ENCODE results near the gene JUN. TPM values are rescaled to one million over a fixed set of nuclear protein-coding genes. Genes with fewer than 3 reads are reported as not detected.

The JUN gene
- total RNA-seq, 1 experiment from 2014 or later = 14.2 TPM

DNA sequence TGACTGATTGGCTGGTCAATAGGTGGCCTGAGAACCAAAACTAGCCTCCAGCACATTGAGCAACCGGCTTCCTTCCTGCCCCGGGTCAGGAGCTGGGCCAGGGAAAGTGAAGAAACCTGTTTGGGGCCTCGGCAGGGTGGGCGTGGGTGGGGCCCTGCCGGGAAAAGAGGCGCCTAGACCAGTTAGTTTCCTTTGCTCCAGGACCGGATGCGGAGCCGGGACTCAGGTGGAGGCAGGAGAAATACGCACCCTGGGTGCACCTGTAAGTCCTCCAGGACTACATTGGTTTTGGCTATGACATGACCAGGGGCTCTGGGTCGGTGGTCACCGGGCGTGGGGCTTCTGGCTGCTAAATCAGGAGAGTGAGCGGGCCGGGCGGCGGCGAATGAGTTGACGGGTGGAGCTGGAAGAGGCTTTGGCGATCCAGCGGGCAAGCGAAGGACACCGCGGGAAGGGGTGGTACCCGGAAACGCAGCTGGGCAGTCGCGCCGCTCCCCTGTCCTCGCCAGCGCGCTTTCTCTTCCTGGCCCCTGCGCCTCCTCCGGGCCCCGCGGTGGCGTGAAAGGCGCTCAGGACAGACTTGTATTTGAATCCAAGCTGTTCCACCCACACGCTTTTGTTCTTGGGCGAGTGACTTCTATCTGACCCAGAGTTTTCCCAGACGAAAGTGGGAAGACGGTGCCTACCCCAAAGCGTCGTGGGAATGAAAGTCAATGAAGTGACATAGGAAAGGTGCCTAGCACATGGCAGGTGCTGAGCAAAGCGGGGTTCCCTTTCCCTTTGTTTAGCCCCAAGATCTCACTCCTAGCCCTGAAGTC, 30.6 kb upstream of the JUN start:
- Histone ChIP-seq H3K27ac (ENCODE audit: insufficient read length, low read depth, low read length) (no peak overlapping the region), H3K4me1 (ENCODE audit: insufficient read depth, low read length) (no peaks in the 10 kb centered on the region)

More for the DNA sequence above, 30.6 kb upstream of the JUN start:
- Histone ChIP-seq H3K23me2 (ENCODE audit: insufficient read length, low read depth, low read length, poor library complexity, severe bottlenecking) (peaks cover 16% of the 10 kb centered on the region), H4K20me1 (ENCODE audit: control insufficient read depth, insufficient read depth, insufficient read length) (no peaks in the 10 kb centered on the region), H2BK5ac (ENCODE audit: insufficient read length, low read length) (no peak overlapping the region), H2AFZ (ENCODE audit: low read length) (no peak overlapping the region), H2AK5ac (ENCODE audit: insufficient read length, low read length) (no peak overlapping the region), H3K79me1 (ENCODE audit: insufficient read depth, low read depth, low read length, poor library complexity, severe bottlenecking) (no peaks in the 10 kb centered on the region), H4K5ac (ENCODE audit: insufficient read length, low read depth, low read length) (no peak overlapping the region), H3K4me2 (ENCODE audit: insufficient read depth, insufficient read length, low read length) (peak overlapping the region; percentile 73), H4K91ac (ENCODE audit: insufficient read length, low read depth, low read length) (no peak overlapping the region), H3K18ac (ENCODE audit: insufficient read length, low read depth, low read length) (peak overlapping the region; percentile 48), H2BK15ac (ENCODE audit: low read depth, low read length) (no peak overlapping the region), H2BK12ac (ENCODE audit: insufficient read length, low read depth, low read length) (no peak overlapping the region), H3K9me3 (ENCODE audit: control insufficient read depth, low read depth, low read length) (no peaks in the 10 kb centered on the region), H2BK120ac (ENCODE audit: low read depth, low read length, poor library complexity, severe bottlenecking) (no peak overlapping the region), H3T11ph (ENCODE audit: low read length) (no peak overlapping the region), H3K23ac (ENCODE audit: insufficient read length, low read depth, low read length) (no peak overlapping the region), H4K8ac (replicated peaks; ENCODE audit: insufficient read length, low read depth, low read length) (no peak overlapping the region), H3K9ac (ENCODE audit: extremely low read depth, insufficient read length, low read length) (no peak overlapping the region), H3K79me2 (ENCODE audit: insufficient read depth, low read length) (no peaks in the 10 kb centered on the region), H3K4ac (ENCODE audit: low read depth, low read length) (no peak overlapping the region), H2BK20ac (ENCODE audit: low read depth, low read length, poor library complexity, severe bottlenecking) (no peak overlapping the region), H3K14ac (ENCODE audit: insufficient read depth, low read length) (peak overlapping the region; percentile 33; the same call in 1 of the 2 replicates), H3K56ac (ENCODE audit: insufficient read length, low read depth, low read length) (no peak overlapping the region), H3K27me3 (ENCODE audit: insufficient read depth, low read length) (no peaks in the 10 kb centered on the region; the same call in 1 of the 2 replicates)
- Mint-ChIP-seq H3K9me3 (no peaks in the 10 kb centered on the region; a peak in 1 of 5 replicates), H3K4me1 (peaks cover 25 to 33% of the 10 kb centered on the region in 2 experiments), H3K27ac (peak overlapping the region in 1 of 3 experiments; percentile 94; a peak in 2 of 7 replicates), H3K4me3 (peak overlapping the region; percentile 64 to 68), H3K27me3 (ENCODE audit: low read depth) (peaks cover 24% of the 10 kb centered on the region), H3K36me3 (ENCODE audit: insufficient read depth in 1 of 3, low read depth in 3 of 3) (no peaks in the 10 kb centered on the region; a peak in 1 of 7 replicates)
- peak; percentile 74 for DNase-seq
- TF ChIP-seq, protein P1, sequence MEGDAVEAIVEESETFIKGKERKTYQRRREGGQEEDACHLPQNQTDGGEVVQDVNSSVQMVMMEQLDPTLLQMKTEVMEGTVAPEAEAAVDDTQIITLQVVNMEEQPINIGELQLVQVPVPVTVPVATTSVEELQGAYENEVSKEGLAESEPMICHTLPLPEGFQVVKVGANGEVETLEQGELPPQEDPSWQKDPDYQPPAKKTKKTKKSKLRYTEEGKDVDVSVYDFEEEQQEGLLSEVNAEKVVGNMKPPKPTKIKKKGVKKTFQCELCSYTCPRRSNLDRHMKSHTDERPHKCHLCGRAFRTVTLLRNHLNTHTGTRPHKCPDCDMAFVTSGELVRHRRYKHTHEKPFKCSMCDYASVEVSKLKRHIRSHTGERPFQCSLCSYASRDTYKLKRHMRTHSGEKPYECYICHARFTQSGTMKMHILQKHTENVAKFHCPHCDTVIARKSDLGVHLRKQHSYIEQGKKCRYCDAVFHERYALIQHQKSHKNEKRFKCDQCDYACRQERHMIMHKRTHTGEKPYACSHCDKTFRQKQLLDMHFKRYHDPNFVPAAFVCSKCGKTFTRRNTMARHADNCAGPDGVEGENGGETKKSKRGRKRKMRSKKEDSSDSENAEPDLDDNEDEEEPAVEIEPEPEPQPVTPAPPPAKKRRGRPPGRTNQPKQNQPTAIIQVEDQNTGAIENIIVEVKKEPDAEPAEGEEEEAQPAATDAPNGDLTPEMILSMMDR (conservative IDR thresholded peaks at IDR 0.05) = no peak
- no CpG with 5 or more reads among the region's 45 CpGs for WGBS (ENCODE audit: extremely low coverage, insufficient read length, low lambda C conversion rate)

All from H9 (cell line).